IMR-90 (cell line): ENCODE data around the gene MARCKS. TPM values are rescaled to one million over a fixed set of nuclear protein-coding genes. Genes with fewer than 3 reads are reported as not detected.

Experiments
- ATAC-seq: fragments of 200-7000 bp; cut with Tn5 transposase; 2 replicates; pipeline ENCODE4 v1.9.1; 2020; ENCODE audit warnings: low read depth, mild to moderate bottlenecking, moderate library complexity
- BruUV-seq: library from RNA; stranded (reverse); fragments of 400-500 nt; replicated peaks from 2 replicates; lab custom pipeline; 2021; lab: Mats Ljungman, UMichigan
- CTCF ChIA-PET: fragments of 300-600 bp; formaldehyde crosslinking; extraction: SDS; loops from one replicate; lab custom pipeline; 2021; ENCODE audit warnings: antibody characterized with exemption; lab: Yijun Ruan, JAX
- POLR2A ChIA-PET: fragments of 300-600 bp; sonication (Branson Sonifier 250); formaldehyde crosslinking; loops from one replicate; lab custom pipeline; 2022; ENCODE audit warnings: antibody characterized with exemption; ENCODE audit not compliant: unreplicated experiment; lab: Charles Lee
- DNase-seq: peaks from one replicate; pipeline ENCODE4 v3.0.0; 2013
- H2AFZ ChIP-seq: replicated peaks from 2 replicates; pipeline ENCODE3; 2013; ENCODE audit warnings: low read length, mild to moderate bottlenecking; ENCODE audit not compliant: poor library complexity
- H2AK5ac ChIP-seq: 2 replicates; pipeline ENCODE4 v1.6.1; 2013; ENCODE audit warnings: low read depth, low read length, inconsistent platforms
- H2AK9ac ChIP-seq: replicated peaks from 2 replicates; pipeline ENCODE3; 2013; ENCODE audit warnings: mild to moderate bottlenecking, low read depth, low read length, moderate library complexity; ENCODE audit not compliant: poor library complexity
- H2BK120ac ChIP-seq: 2 replicates; pipeline ENCODE4 v1.6.1; 2013; ENCODE audit warnings: low read depth, low read length, inconsistent platforms
- H2BK15ac ChIP-seq: 3 replicates; pipeline ENCODE4 v1.6.1; 2013; ENCODE audit warnings: low read depth, low read length, inconsistent platforms
- H2BK20ac ChIP-seq: 2 replicates; pipeline ENCODE4 v1.6.1; 2013; ENCODE audit warnings: low read depth, mild to moderate bottlenecking, inconsistent platforms, low read length, moderate library complexity
- H2BK5ac ChIP-seq: 2 replicates; pipeline ENCODE4 v1.6.1; 2013; ENCODE audit warnings: mild to moderate bottlenecking, low read depth, low read length, inconsistent platforms; ENCODE audit not compliant: poor library complexity, severe bottlenecking
- H3K14ac ChIP-seq: replicated peaks from 2 replicates; pipeline ENCODE4 v1.6.1; 2013; ENCODE audit warnings: low read depth, low read length, inconsistent platforms
- H3K18ac ChIP-seq: 2 replicates; pipeline ENCODE4 v1.6.1; 2013; ENCODE audit warnings: low read depth, low read length, control low read depth
- H3K23ac ChIP-seq: 2 replicates; pipeline ENCODE4 v1.6.1; 2013; ENCODE audit warnings: low read depth, low read length, inconsistent platforms
- H3K27ac ChIP-seq: 2 replicates; pipeline ENCODE4 v1.5.1; 2013; ENCODE audit warnings: mild to moderate bottlenecking, control low read depth, low read length; ENCODE audit not compliant: insufficient read depth
- H3K27me3 ChIP-seq: 2 replicates; pipeline ENCODE4 v1.6.1; 2013; ENCODE audit warnings: low read length; ENCODE audit not compliant: control insufficient read depth, insufficient read depth
- H3K36me3 ChIP-seq: 2 replicates; pipeline ENCODE4 v1.6.1; 2013; ENCODE audit warnings: low read length, mixed read lengths; ENCODE audit not compliant: control insufficient read depth, insufficient read depth
- H3K4ac ChIP-seq: 2 replicates; pipeline ENCODE4 v1.6.1; 2013; ENCODE audit warnings: low read depth, low read length, inconsistent platforms
- H3K4me1 ChIP-seq: 2 replicates; pipeline ENCODE4 v1.6.1; 2013; ENCODE audit warnings: low read length, mixed read lengths; ENCODE audit not compliant: control insufficient read depth, insufficient read depth
- H3K4me2 ChIP-seq: 2 replicates; pipeline ENCODE4 v1.6.1; 2013; ENCODE audit warnings: low read depth, mild to moderate bottlenecking, control low read depth, low read length, moderate library complexity
- H3K4me3 ChIP-seq: 2 replicates; pipeline ENCODE4 v1.5.1; 2013; ENCODE audit warnings: low read depth, mild to moderate bottlenecking, control low read depth, low read length, moderate library complexity; ENCODE audit not compliant: insufficient read depth
- H3K56ac ChIP-seq: 2 replicates; pipeline ENCODE4 v1.6.1; 2013; ENCODE audit warnings: low read length, inconsistent platforms; ENCODE audit not compliant: insufficient read depth; ENCODE audit errors: extremely low read depth
- H3K79me1 ChIP-seq, 2 experiments: 2 replicates each; pipeline ENCODE4 v1.6.1; 2013; ENCODE audit warnings: low read length in 2 of 2, inconsistent platforms in 1 of 2, low read depth in 1 of 2
- H3K9ac ChIP-seq: 2 replicates; pipeline ENCODE4 v1.6.1; 2013; ENCODE audit warnings: low read depth, low read length, control low read depth
- H3K9me1 ChIP-seq: 2 replicates; pipeline ENCODE4 v1.6.1; 2013; ENCODE audit warnings: low read length, inconsistent platforms; ENCODE audit not compliant: insufficient read depth
- H3K9me3 ChIP-seq: 2 replicates; pipeline ENCODE4 v1.6.1; 2013; ENCODE audit warnings: low read length; ENCODE audit not compliant: control insufficient read depth, insufficient read depth
- H4K20me1 ChIP-seq: 2 replicates; pipeline ENCODE4 v1.6.1; 2013; ENCODE audit warnings: low read length, inconsistent platforms; ENCODE audit not compliant: insufficient read depth
- H4K5ac ChIP-seq: 2 replicates; pipeline ENCODE4 v1.6.1; 2013; ENCODE audit warnings: mild to moderate bottlenecking, low read depth, low read length, control low read depth
- H4K8ac ChIP-seq, 2 experiments: 2 replicates each; pipeline ENCODE4 v1.6.1; 2013; ENCODE audit warnings: low read depth in 2 of 2, low read length in 2 of 2, control low read depth in 1 of 2, inconsistent platforms in 1 of 2
- H4K91ac ChIP-seq: 2 replicates; pipeline ENCODE4 v1.6.1; 2013; ENCODE audit warnings: low read depth, low read length, inconsistent platforms; ENCODE audit not compliant: insufficient read depth
- MAZ ChIP-seq: IDR thresholded peaks from 2 replicates; pipeline ENCODE4 v1.6.1; 2012; ENCODE audit warnings: low read depth, mild to moderate bottlenecking, low read length, improper control_type of control experiment, moderate library complexity, borderline replicate concordance
- NFE2L2 ChIP-seq: fragments of 150-350 bp; IDR thresholded peaks from 2 replicates; pipeline ENCODE4 v1.6.1; 2016; ENCODE audit warnings: low read depth, mild to moderate bottlenecking, low read length
- POLR2A ChIP-seq: IDR thresholded peaks from 2 replicates; pipeline ENCODE4 v1.6.1; 2012; ENCODE audit warnings: mild to moderate bottlenecking, low read depth, low read length
- RAD21 ChIP-seq: IDR thresholded peaks from 2 replicates; pipeline ENCODE4 v1.6.1; 2012; ENCODE audit warnings: low read length, improper control_type of control experiment
- RCOR1 ChIP-seq: IDR thresholded peaks from 2 replicates; pipeline ENCODE4 v1.6.1; 2012; ENCODE audit warnings: mild to moderate bottlenecking, low read length, improper control_type of control experiment; ENCODE audit not compliant: insufficient replicate concordance
- SMC3 ChIP-seq: fragments of 150-350 bp; IDR thresholded peaks from 2 replicates; pipeline ENCODE4 v1.6.1; 2016; ENCODE audit warnings: low read depth, mild to moderate bottlenecking, antibody characterized with exemption, low read length, moderate library complexity
- WGBS, 2 experiments: methylation state at CpG; one replicate each; pipeline versions ENCODE4 v1.1.5 to v1.1.7; 2013; ENCODE audit warnings: missing lambda C conversion rate in 2 of 2; ENCODE audit not compliant: insufficient read length in 1 of 2; ENCODE audit errors: extremely low coverage in 2 of 2; 5-methylcytosine and 5-hydroxymethylcytosine counted together
- dilution Hi-C: fragments of 300-500 bp; cut with HindIII; formaldehyde crosslinking; loops from one replicate; pipeline ENCODE4 v1.14.3; 2018; ENCODE audit warnings: low sequenced_read_pairs; ENCODE audit not compliant: unreplicated experiment
- in situ Hi-C: fragments of 300-500 bp; cut with MboI; formaldehyde crosslinking; loops from 3 replicates; pipeline ENCODE4 v1.14.3; 2019; ENCODE audit warnings: low sequenced_read_pairs, inconsistent platforms, mixed read lengths
- intact Hi-C: fragments of 100-400 bp; cut with micrococcal nuclease; formaldehyde crosslinking; loops from 2 replicates; pipeline ENCODE4 v1.10.0; 2022
- polyA plus RNA-seq, 3 experiments: library from polyadenylated mRNA; depleted of rRNA; stranded (reverse); fragments of >200 nt; gene quantifications; 2 replicates each; pipeline ENCODE4 v1.2.3, GENCODE V29; 2012; ENCODE audit warnings: low replicate concordance in 1 of 3
- total RNA-seq: library from RNA; depleted of rRNA; stranded (reverse); fragments of >200 nt; gene quantifications from 2 replicates; pipeline ENCODE4 v1.2.3, GENCODE V29; 2012

MARCKS gene
- total and polyA plus RNA-seq, 2 of the 4 experiments (the other 2 are of a cell fraction), result 34.5 to 40.7 TPM

GRCh38 chr6:113854531-113855499, 2.3 kb upstream of the MARCKS start:
- peak overlapping the region; percentile 10 to 78; a peak in 3 of 4 replicates for H4K8ac ChIP-seq
- no peaks in the 10 kb centered on the region for H3K4me1 ChIP-seq
- H2AK9ac ChIP-seq, result peak overlapping the region; percentile 76
- WGBS, 2 experiments, result 8% methylated on average over 4 of the region's 56 CpGs; no CpG with 5 or more reads in 1 of the 2 experiments
- dilution Hi-C loops, result no loop called here
- ATAC-seq (peak; percentile 38), DNase-seq (peak; percentile 79)
- peak overlapping the region; percentile 86 for H4K5ac ChIP-seq
- H3K9me1 ChIP-seq, result no peaks in the 10 kb centered on the region
- ChIA-PET CTCF (interaction anchor here (0.6 to 1.3 kb wide), 3 partner anchors 120 to 1160 kb away, joined by 6 to 8 read pairs (median 6); no protein-coding TSS in a partner anchor), POLR2A (interaction anchor here (0.5 to 0.6 kb wide), 7 partner anchors 12 to 800 kb away, joined by 3 to 7 read pairs (median 4); no protein-coding TSS in a partner anchor)
- H2AFZ ChIP-seq, result peak overlapping the region; percentile 91
- H3K27me3 ChIP-seq, result no peaks in the 10 kb centered on the region
- in situ Hi-C loops, result loop anchor here (10.0 kb wide), 1 partner anchor 440 kb away; no protein-coding TSS in a partner anchor
- peak overlapping the region; percentile 27; the same call in 1 of the 2 replicates for H2AK5ac ChIP-seq
- peak overlapping the region; percentile 43; the same call in 2 of the 3 replicates for H2BK15ac ChIP-seq
- peak overlapping the region; percentile 84 for H3K9ac ChIP-seq
- H3K27ac ChIP-seq, result peak overlapping the region; percentile 91
- H2BK120ac ChIP-seq, result peak overlapping the region; percentile 79
- intact Hi-C loops, result loop anchor here (1.0 to 10.0 kb wide), 6 partner anchors 223 to 898 kb away; no protein-coding TSS in a partner anchor
- H3K14ac ChIP-seq, result peak overlapping the region; percentile 84
- peak overlapping the region; percentile 78; the same call in 1 of the 2 replicates for H2BK20ac ChIP-seq
- H3K4ac ChIP-seq, result peak overlapping the region; percentile 70
- peak overlapping the region; percentile 88 for H3K23ac ChIP-seq
- H4K20me1 ChIP-seq, result peaks cover 10% of the 10 kb centered on the region
- H3K4me2 ChIP-seq, result peak overlapping the region; percentile 85
- peak overlapping the region; percentile 92 for H3K56ac ChIP-seq
- peaks cover 0 to 18% of the 10 kb centered on the region in 2 experiments; a peak in 2 of 4 replicates for H3K79me1 ChIP-seq
- no TSS peak for BruUV-seq
- H3K18ac ChIP-seq, result peak overlapping the region; percentile 96
- peak overlapping the region; percentile 73 for H4K91ac ChIP-seq
- peak overlapping the region; percentile 78 for H2BK5ac ChIP-seq
- peak overlapping the region; percentile 95 for H3K4me3 ChIP-seq
- peaks cover under 1% of the 10 kb centered on the region; the same call in 1 of the 2 replicates for H3K36me3 ChIP-seq
- no peak for TF ChIP-seq NFE2L2
- no peak for TF ChIP-seq RCOR1
- TF ChIP-seq RAD21, result peak; percentile 16; the same call in 1 of the 2 replicates
- TF ChIP-seq SMC3, result no peak
- 0 out of 2 replicates have a peak, but pooled peaks have one; percentile 19 for TF ChIP-seq POLR2A
- TF ChIP-seq MAZ, result peak; percentile 11; the same call in 1 of the 2 replicates
- H3K9me3 ChIP-seq, result no peaks in the 10 kb centered on the region
